Progenitor cell of endocrine pancreas (in vitro differentiated cells): ENCODE data around the gene VMP1. TPM values are rescaled to one million over a fixed set of nuclear protein-coding genes. Genes with fewer than 3 reads are reported as not detected.

Experiments used
- DNase-seq: peaks from one replicate; pipeline ENCODE4 v3.0.0; 2021; ENCODE audit warnings: low spot score; ENCODE audit not compliant: unreplicated experiment
- H3K27ac Mint-ChIP-seq: 2 replicates; pipeline ENCODE4 v1.8.0; 2021; ENCODE audit warnings: mild to moderate bottlenecking, moderate library complexity, mixed read lengths
- H3K27me3 Mint-ChIP-seq: 2 replicates; pipeline ENCODE4 v1.8.0; 2021; ENCODE audit warnings: mixed read lengths
- H3K36me3 Mint-ChIP-seq: 2 replicates; pipeline ENCODE4 v1.8.0; 2022; ENCODE audit warnings: mixed read lengths; ENCODE audit not compliant: insufficient read depth
- H3K4me1 Mint-ChIP-seq: 2 replicates; pipeline ENCODE4 v1.8.0; 2021; ENCODE audit warnings: low read depth, mixed read lengths
- H3K4me3 Mint-ChIP-seq: 2 replicates; pipeline ENCODE4 v1.8.0; 2021; ENCODE audit warnings: low read depth, mild to moderate bottlenecking, moderate library complexity, mixed read lengths
- H3K9me3 Mint-ChIP-seq: 2 replicates; pipeline ENCODE4 v1.8.0; 2021; ENCODE audit warnings: low read depth, mixed read lengths
- CTCF ChIP-seq: fragments of 200-600 bp; sonication (generic); IDR thresholded peaks from one replicate; pipeline ENCODE4 v1.5.0; 2021; ENCODE audit warnings: antibody characterized with exemption, mild to moderate bottlenecking; ENCODE audit not compliant: unreplicated experiment
- total RNA-seq: library from RNA; stranded (reverse); gene quantifications from 2 replicates; pipeline ENCODE4 v1.2.1, GENCODE V29; 2021

VMP1 gene
- total RNA-seq, 1 donor from 2014 or later = 162 TPM

DNA sequence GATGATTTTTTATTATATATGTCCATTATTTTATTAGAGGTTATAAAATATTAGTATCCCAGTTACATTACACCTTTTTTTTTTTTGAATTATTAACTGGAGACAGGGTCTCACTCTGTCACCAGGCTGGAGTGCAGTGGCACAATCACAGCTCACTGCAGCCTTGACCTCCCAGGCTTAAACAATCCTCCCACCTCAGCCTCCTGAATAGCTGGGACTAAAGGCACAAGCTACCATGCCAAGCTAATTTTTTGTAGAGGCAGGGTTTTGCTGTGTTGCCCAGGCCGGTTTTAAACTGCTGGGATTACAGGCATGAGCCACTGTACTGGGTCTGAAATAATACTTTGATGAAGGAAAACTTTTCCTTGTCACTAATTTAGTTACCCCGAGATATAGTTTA lies 63.6 kb downstream of the VMP1 start:
- H3K27ac Mint-ChIP-seq = no peak overlapping the region
- TF ChIP-seq CTCF = no peak
- H3K9me3 Mint-ChIP-seq = no peaks in the 10 kb centered on the region
- H3K4me1 Mint-ChIP-seq = no peaks in the 10 kb centered on the region
- no peak for DNase-seq
- H3K27me3 Mint-ChIP-seq = no peaks in the 10 kb centered on the region
- H3K36me3 Mint-ChIP-seq = peaks cover 11% of the 10 kb centered on the region
- no peak overlapping the region for H3K4me3 Mint-ChIP-seq

DNA sequence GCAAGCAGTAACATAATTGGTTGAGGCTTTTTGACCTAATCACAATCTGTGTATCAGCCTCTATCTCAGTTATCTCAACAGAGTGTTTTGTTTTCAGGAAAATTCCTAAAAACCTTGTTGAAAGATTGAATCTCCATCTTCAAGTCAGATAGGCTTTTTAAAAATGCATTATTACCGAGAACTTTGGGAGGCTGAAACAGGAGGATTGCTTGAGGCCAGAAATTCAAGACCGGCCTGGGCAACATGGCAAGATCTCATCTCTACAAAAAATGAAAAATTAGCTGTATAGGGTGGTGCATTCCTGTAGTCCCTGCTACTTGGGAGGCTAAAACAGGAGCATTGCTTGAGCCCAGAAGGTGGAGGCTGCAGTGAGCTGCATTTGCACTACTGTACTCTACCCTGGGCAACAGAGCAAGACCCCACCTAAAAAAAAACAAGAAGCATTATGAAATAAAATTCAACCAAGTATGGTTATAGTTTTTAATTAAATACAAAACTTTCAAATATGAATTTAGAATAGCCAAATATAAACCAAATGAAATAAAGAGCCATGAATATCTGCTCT lies 68.4 kb downstream of the VMP1 start:
- Mint-ChIP-seq H3K36me3 (peaks cover 22% of the 10 kb centered on the region), H3K4me1 (no peaks in the 10 kb centered on the region)

DNA sequence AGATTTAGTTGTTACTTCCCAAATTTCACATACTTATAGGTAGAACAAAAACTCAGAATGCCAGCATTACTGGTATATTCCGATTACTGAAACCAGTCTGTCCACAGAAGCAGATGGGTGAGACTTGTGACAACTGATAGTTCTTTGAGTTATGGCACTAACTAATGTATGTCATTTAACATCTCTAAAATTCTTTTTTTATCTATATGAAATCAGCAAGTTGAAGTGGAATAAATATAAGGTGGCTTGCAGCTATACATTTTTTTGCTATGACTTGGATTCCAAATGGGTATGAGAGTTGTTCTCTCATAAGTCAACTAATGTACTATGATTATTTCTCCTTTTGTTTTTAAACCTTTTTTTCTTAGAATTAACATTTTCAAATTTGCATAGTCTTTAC lies 69.1 kb downstream of the VMP1 start:
- Mint-ChIP-seq H3K27ac (no peak overlapping the region), H3K36me3 (peaks cover 23% of the 10 kb centered on the region), H3K9me3 (peaks cover 3% of the 10 kb centered on the region), H3K4me3 (no peak overlapping the region), H3K27me3 (no peaks in the 10 kb centered on the region), H3K4me1 (no peaks in the 10 kb centered on the region)
- TF ChIP-seq CTCF = no peak
- DNase-seq = no peak

More for the DNA sequence above, 68.4 kb downstream of the VMP1 start:
- no peak for TF ChIP-seq CTCF
- Mint-ChIP-seq H3K27me3 (no peaks in the 10 kb centered on the region), H3K27ac (no peak overlapping the region), H3K4me3 (no peak overlapping the region), H3K9me3 (peaks cover 3% of the 10 kb centered on the region)
- DNase-seq = no peak

GRCh38 chr17:59777033-59777432 lies 69.6 kb downstream of the VMP1 start:
- Mint-ChIP-seq H3K27ac (no peak overlapping the region), H3K4me1 (no peaks in the 10 kb centered on the region)
- TF ChIP-seq CTCF = no peak

DNA sequence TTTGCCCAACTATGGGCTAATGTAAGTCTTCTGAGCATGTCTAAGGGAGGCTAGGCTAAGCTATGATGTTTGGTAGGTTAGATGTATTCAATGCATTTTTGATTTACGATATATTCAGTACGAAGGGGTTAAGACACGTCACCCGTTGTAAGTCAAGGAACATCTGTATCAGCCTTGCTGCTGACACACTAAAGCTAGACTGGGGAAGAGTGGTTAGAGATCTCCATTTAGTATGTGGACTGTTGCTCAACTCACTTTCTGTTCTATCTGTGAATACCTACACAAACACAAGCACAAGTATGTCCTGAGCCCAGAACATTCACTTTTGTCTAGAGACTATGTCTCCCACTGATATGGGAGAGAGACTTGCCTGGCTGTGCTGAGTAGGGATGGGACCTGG lies 71.5 kb downstream of the VMP1 start:
- no peak for DNase-seq
- peaks cover 3% of the 10 kb centered on the region for H3K9me3 Mint-ChIP-seq
- peaks cover 22% of the 10 kb centered on the region for H3K36me3 Mint-ChIP-seq
- H3K4me1 Mint-ChIP-seq = peaks cover 8% of the 10 kb centered on the region
- peak overlapping the region; percentile 33 for H3K27ac Mint-ChIP-seq
- H3K27me3 Mint-ChIP-seq = no peaks in the 10 kb centered on the region
- no peak for TF ChIP-seq CTCF
- H3K4me3 Mint-ChIP-seq = no peak overlapping the region

More at GRCh38 chr17:59777033-59777432, 69.6 kb downstream of the VMP1 start:
- H3K9me3 Mint-ChIP-seq = peaks cover 3% of the 10 kb centered on the region
- no peak overlapping the region for H3K4me3 Mint-ChIP-seq
- H3K36me3 Mint-ChIP-seq = peaks cover 23% of the 10 kb centered on the region
- no peaks in the 10 kb centered on the region for H3K27me3 Mint-ChIP-seq
- DNase-seq = no peak
